NCI-H748 (cell line): ENCODE results near the gene LRRC40.
"Not testable (repeated sequence)": the region's sequence is repeated elsewhere in the genome, so short reads cannot be mapped to it uniquely, and the experiment has no call there.

ENCODE experiments used
- DNase-seq: peaks from one replicate; lab custom pipeline; 2025; ENCODE audit not compliant: unreplicated experiment; lab: John Stamatoyannopoulos, UW

The LRRC40 gene

DNA sequence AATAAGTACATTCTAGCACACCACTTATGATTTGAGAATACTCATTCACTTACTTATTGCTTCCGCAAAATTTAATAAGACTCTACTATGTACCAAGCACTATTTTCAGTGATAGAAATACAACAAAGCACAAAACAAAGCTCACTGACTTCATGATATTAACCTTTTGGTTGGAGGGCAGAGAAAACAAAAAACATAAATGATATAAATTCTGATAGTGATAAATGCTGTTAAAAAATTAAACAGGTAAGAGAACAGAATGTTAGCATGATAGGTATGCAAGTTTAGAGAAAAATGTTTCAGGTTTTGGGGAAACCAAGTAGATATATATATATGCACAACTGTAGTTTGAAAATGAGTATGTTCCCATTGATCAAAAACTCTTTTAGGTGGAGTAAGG is 1.2 kb downstream of the LRRC40 start:
- DNase-seq, result no peak

DNA sequence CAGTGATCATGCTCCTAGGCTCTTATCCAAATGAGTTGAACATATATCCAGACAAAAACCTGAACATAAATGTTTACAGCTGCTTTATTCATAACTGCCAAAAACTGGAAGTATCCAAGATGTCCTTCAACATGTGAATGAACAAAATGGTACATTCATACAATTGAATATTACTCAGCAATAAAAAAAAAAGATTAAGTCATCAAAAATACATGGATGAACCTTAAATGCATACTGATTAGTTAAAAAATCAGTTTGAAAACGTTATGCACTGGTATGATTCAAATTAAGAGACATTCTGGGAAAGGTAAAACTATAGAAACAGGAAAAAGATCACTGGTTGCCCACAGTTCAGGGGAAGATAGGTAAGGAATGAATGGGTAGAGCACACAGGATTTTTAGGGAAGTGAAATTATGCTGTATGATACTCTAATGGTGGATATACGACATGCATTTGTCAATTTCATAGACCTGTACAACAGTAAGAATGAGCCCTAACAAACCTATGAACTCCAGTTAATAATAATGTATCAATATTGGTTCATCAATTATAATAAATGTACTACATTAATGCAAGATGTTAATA is 3.1 kb downstream of the LRRC40 start:
- no peak for DNase-seq

- no peak for DNase-seq
Observed at GRCh38 chr1:70200065-70200464, 5.3 kb downstream of the LRRC40 start.

GRCh38 chr1:70196333-70196732 is 9.0 kb downstream of the LRRC40 start:
- DNase-seq, result no peak

- no peak for DNase-seq
Observed at GRCh38 chr1:70195342-70195741, 10.0 kb downstream of the LRRC40 start.

DNA sequence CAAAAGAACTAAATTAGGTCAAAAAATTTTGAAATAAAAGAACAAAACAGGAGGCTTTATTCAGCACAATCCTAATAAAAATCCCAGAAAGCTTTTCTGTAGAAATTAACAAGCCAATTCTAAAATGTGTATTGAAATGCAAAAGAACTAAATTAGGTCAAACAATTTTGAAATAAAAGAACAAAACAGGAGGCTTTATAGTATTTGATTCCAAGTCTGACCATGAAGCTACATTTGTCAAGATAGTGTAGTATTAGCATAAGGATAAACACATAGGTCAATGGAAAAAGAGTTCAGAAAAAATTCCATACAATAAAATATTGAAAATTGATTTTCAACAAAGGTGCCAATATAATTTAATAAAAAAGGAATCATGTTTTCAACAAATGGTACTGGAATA is 10.8 kb downstream of the LRRC40 start:
- no peak for DNase-seq

GRCh38 chr1:70192446-70192845 is 12.9 kb downstream of the LRRC40 start:
- not testable (repeated sequence) for DNase-seq

DNA sequence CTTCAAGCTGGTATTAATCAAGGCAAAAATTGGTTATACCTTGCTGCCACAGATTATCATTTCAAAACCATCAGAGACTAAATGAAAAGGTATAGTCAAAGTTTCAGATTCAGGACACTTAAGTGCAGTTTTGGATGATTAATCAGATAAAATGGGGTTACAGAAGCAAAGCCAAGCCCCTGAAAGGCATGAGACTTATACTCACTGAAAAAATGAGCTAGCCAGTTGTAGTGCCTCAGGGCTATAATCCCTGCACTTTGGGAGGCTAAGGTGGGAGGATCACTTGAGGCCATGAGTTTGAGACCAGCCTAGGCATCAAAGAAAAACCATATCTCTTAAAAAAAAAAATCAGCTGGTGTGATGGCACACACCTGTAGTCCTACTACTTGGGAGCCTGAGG is 15.2 kb downstream of the LRRC40 start:
- DNase-seq, result no peak

DNA sequence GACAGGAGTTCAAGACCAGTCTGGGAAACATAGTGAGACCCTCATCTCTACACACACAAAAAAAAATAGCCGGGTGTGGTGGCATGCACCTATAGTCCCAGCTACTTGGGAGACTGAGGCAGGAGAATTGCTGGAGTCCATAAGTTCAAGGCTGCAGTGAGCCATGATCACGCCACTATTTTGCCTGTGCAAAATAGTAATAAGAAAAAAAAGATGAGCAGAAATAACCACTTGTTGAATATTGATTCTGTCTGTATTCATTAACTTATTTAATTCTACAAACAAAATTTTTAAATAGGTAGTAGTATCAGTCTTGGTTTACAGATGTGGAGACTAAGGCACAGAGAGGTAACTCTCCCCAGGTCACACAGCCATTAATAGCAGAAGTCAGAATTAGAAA is 16.9 kb downstream of the LRRC40 start:
- DNase-seq, result no peak

DNA sequence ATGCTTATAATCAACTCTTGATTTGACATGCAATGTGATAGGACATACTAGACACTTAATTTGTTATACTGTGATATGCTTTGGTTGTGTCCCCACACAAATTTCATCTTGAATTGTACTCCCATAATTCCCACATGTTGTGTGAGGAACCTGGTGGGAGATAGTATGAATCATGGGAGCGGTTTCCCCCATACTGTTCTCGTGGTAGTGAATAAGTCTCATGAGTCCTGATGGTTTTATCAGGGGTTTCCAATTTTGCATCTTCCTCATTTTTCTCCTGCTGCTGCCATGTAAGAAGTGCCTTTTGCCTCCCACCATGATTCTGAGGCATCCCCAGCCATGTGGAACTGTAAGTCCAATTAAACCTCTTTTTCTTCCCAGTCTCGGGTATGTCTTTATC is 20.2 kb downstream of the LRRC40 start:
- DNase-seq, result not testable (repeated sequence)

- DNase-seq, result no peak
Observed at GRCh38 chr1:70171512-70171911, 33.9 kb downstream of the LRRC40 start.

DNA sequence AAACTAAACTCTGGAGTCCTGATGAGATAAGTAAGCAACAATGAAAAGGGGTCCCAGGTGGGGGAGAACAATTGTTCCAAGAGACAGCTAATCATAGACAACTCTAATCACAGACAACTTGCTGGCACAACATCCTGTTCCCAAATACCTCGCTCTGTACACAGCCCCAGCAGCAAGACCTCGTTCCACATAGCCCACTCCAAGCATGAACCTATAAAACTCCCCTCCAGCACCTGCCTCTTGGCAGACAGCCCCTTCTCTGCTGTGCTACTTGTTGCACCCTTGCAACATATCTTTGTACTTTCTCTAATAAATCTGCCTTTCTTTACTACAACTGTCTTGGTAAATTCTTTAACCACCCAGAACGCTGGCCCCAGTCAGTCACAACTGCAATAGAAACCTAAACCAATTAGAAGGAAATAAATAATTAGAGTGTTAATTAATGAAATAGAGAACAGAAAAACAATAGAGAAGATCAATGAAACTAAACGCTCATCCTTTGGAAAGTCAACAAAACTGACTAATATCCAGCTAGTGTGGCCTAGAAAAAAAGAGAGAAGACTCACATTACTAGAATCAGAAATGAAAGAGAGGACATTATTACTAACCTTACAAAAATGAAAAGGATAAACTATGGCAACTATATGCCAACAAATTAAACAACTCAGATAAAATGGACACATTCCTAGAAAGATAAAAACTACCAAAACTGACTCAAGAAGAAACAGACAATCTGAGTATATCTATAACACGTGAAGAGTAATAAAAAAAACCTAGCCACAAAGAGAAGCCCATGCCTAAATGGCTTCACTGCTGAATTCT is 36.1 kb downstream of the LRRC40 start:
- no peak for DNase-seq

DNA sequence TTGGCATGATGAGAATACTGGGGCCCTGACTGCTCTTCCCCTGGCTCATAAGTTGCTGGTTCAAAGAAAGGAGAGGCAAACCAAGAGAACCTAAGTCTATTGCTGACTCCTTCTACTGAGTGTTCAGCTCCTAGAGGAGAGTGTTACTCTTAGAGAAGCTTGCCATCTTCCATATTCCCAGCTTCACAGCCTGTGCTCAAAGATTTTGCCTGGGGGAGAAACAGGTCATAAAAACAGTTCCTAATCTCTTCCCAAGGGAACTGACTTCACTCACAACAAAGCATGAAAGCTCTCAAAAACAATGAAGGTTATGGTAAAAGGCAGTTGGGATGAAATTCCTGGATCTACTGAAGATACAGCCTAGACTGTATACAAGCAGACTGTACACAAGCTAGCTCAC is 37.1 kb downstream of the LRRC40 start:
- DNase-seq, result no peak

DNA sequence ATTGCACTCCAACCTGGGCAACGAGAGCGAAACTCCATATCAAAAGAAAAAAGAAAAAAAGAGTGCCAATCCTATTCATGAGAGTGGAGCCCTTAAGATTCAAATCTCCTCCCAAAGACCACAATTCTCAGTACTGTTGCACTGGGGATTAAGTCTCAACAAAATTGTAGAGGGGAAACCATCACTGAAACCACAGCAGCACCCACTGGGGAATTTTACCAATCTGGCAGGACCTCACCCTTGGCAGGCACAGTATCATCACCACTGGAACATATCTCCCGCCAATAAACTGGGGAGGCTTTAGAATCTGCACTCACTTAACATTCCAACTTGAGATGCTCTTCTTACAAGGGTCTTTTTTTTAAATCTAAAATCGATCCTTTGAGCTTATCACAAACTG is 41.0 kb downstream of the LRRC40 start:
- DNase-seq, result no peak

DNA sequence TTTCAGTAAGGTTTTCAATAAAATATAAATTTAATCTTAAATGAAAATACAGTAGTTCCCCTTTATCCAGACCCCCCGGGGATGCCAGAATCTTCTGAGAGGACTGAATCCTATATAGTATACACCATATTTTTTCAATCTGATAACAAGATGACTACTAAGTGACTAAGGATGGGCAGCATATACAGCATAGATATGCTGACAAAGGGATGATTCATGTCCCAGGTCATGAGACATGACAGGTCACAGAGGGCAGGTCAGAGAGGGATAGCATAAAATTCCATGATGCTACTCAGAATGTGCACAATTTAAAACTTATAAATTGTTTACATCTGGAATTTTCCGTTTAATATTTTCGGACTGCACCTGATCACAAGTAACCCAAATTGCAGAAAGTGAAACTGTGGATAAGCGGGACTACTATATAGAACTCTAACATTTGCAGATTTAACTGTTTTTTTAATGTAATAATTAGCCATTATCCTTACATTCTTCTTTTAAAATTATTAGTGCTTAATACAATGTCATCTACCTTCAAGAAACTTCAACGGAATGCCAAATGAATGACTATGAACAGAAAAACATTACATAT is 48.8 kb downstream of the LRRC40 start:
- DNase-seq, result no peak

DNA sequence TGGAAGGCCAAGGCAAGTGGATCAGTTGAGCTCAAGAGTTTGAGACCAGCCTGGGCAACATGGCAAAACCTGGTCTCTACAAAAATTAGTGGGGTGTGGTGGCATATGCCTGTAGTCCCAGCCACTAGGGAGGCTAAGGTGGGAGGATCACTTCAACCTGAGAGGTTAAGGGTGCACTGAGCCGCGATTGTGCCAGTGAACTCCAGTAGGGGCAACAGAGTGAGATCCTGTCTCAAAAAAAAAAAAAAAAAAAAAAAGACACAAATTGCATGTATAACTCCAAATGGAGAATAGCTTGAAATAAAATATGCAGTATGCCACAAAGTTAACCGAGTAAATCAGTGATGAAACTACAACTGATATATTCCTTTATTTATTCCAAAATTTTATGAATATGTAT is 51.6 kb downstream of the LRRC40 start:
- no peak for DNase-seq

DNA sequence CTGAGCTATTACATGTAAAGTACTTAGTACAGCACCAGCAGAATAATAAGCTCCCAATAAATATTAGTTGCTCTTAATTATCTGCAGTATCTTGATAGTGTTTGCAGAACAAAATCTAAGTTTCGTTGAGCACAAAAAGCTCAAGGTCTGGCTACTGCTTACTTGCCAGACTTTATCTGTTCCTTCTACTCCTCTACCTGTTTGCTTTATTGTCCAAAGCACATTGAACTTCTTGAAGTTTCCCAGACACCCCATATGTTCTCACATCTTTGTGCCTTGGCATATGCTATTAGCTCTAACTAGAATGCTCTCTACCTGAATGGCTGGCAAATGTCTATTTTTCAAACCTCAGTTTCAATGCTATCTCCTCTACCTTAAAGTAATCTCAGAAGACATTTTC is 54.9 kb downstream of the LRRC40 start:
- DNase-seq, result no peak

DNA sequence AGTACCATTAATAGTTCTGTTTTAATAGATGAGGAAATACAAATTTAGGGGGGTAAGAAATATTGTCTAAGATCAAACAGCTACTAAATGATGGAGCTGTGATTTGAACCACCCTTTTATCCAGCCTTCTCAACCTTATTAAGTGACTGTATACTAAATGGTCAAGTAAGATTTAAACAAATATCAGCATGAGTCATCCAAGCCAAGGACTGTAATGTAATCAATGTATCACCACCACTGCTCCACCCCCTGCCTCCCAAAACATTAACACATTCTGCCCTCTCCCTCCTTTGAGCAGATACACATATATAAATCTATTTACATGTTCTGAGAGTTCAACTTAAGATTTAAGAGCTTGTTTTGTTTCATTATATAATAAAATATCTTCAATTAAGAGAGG is 58.9 kb downstream of the LRRC40 start:
- no peak for DNase-seq

- no peak for DNase-seq
Observed at GRCh38 chr1:70143048-70143659, 62.2 kb downstream of the LRRC40 start.

- no peak for DNase-seq
Observed at GRCh38 chr1:70142075-70142474, 63.3 kb downstream of the LRRC40 start.

GRCh38 chr1:70140894-70141293 is 64.5 kb downstream of the LRRC40 start:
- DNase-seq, result no peak

- no peak for DNase-seq
Observed at GRCh38 chr1:70140343-70140742, 65.0 kb downstream of the LRRC40 start.
